Placental pericyte (primary cell): ENCODE results near the gene GMPR. TPM values are rescaled to one million over a fixed set of nuclear protein-coding genes. Genes with fewer than 3 reads are reported as not detected.

Source experiments
- small RNA-seq: library from RNA; depleted of rRNA; stranded (forward); fragments of <200 nt; gene quantifications from one replicate; pipeline ENCODE3, GENCODE V24; 2012; ENCODE audit warnings: low replicate concordance
- total RNA-seq: library from RNA; depleted of rRNA; stranded (reverse); fragments of >200 nt; gene quantifications from 2 replicates; pipeline ENCODE4 v1.2.3, GENCODE V29; 2012

The GMPR gene
- total RNA-seq = 6.6 and 37.9 TPM in 2 replicates

GRCh38 chr6:16238057-16238962, at the start of gene GMPR:
GMPR (plus strand) TSS chr6:16238587; CDS start chr6:16238694, 107 bp downstream.

Small RNAs within 50 kb of the gene (small RNA-seq; reads per million reads assigned to genes)
- gene RF00019 = not detected
- not detected for gene RNU6-1114P

Other genes with a start within 250 kb of the GMPR start
- 14.9 and 18.4 TPM in 2 replicates for gene MYLIP, start 109.5 kb upstream of the GMPR start, total RNA-seq